Right renal cortex interstitium (tissue), 3 donors: ENCODE measurements around the gene VIPR1. TPM values are rescaled to one million over a fixed set of nuclear protein-coding genes. Genes with fewer than 3 reads are reported as not detected.
"Not testable (repeated sequence)": the region's sequence is repeated elsewhere in the genome, so short reads cannot be mapped to it uniquely, and the experiment has no call there.

ENCODE experiments used
- DNase-seq, 3 donors: peaks; one replicate each; pipeline ENCODE4 v3.0.0-alpha.2; 2013; ENCODE audit warnings: low read depth in 3 of 3, low spot score in 2 of 3
- polyA plus RNA-seq, 3 donors: library from polyadenylated mRNA; unstranded; fragments of 120-200 nt; gene quantifications; one replicate each; pipeline ENCODE4 v1.2.1, GENCODE V29; 2013; ENCODE audit not compliant: insufficient read length in 3 of 3

Gene VIPR1
- polyA plus RNA-seq, 3 donors = 0.74 to 1.3 (median 0.93) TPM

GRCh38 chr3:42530073-42530472 lies 27.6 kb downstream of the VIPR1 start:
- no peak for DNase-seq

- no peak for DNase-seq
Observed at GRCh38 chr3:42531470-42531869, 29.0 kb downstream of the VIPR1 start.

- DNase-seq = no peak
Observed at GRCh38 chr3:42532229-42532628, 29.8 kb downstream of the VIPR1 start.

- no peak for DNase-seq
Observed at GRCh38 chr3:42533161-42533897, 30.9 kb downstream of the VIPR1 start.

- no peak for DNase-seq
Observed at GRCh38 chr3:42535981-42536784, 33.7 kb downstream of the VIPR1 start.

GRCh38 chr3:42537350-42537749 lies 34.9 kb downstream of the VIPR1 start:
- DNase-seq = no peak

- no peak for DNase-seq
Observed at GRCh38 chr3:42539871-42540714, 37.6 kb downstream of the VIPR1 start.

- DNase-seq = no peak
Observed at GRCh38 chr3:42541079-42541478, 38.6 kb downstream of the VIPR1 start.

GRCh38 chr3:42544492-42545283 lies 42.2 kb downstream of the VIPR1 start:
- no peak for DNase-seq

- DNase-seq = no peak
Observed at GRCh38 chr3:42545284-42545900, 42.9 kb downstream of the VIPR1 start.

GRCh38 chr3:42546691-42547213 lies 44.3 kb downstream of the VIPR1 start:
- DNase-seq = no peak

- DNase-seq = peak in 2 of 3 donors; percentile 8 to 23
Observed at GRCh38 chr3:42547401-42547945, 45.0 kb downstream of the VIPR1 start.

GRCh38 chr3:42549131-42549530 lies 46.7 kb downstream of the VIPR1 start:
- no peak for DNase-seq

GRCh38 chr3:42550250-42550649 lies 47.8 kb downstream of the VIPR1 start:
- no peak for DNase-seq

GRCh38 chr3:42552830-42553229 lies 50.4 kb downstream of the VIPR1 start:
- DNase-seq = no peak

GRCh38 chr3:42556089-42556632 lies 53.7 kb downstream of the VIPR1 start:
- DNase-seq = no peak

- not testable (repeated sequence) for DNase-seq
Observed at GRCh38 chr3:42556817-42557216, 54.4 kb downstream of the VIPR1 start.

- no peak for DNase-seq
Observed at GRCh38 chr3:42557854-42558253, 55.4 kb downstream of the VIPR1 start.
